ENCODE results near the gene SLC4A7.

DNA sequence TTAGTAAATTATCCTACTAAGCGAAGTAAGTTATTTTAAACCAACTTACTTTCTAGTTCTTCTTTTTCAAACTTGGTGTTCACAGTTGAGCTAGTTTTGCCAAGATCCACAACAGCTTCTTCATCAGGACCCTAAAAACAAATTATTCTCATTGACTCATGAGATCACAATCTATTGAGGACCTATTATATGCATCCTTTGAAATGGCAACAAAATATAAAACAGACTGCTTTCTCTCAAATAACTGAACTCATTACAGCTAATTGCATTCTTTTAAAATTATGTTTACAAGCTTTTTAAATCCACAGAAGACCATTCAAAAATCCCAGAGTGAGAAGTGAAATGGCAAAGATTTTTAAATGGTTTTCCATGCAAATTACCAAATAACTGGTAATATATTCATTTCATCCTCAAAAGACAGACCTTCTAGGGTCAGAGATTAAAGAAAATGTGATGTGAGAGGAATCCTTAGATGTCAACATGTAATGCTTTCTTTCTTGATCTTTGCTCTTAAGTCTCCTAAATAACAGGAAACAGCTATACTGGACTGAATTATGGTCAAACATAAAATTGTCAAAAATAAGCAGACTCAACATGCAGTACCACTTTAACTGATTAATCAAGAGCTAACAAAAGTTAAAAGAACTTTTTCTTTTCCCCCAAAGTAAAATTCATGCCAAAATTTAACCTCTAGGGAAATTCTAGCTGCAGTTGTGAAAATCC is 31.7 kb downstream of the SLC4A7 start:
- TF ChIP-seq EZH2phosphoT487 (IDR thresholded peaks at IDR 0.05; ENCODE audit: insufficient read depth, low read depth) = no peak
- no peak for TF ChIP-seq EZH2 (IDR thresholded peaks at IDR 0.05; ENCODE audit: insufficient read depth, poor library complexity, severe bottlenecking)
